Hypothalamus (tissue), 51 donors: ENCODE measurements around the gene ZSWIM3.
"Not testable (repeated sequence)": the region's sequence is repeated elsewhere in the genome, so short reads cannot be mapped to it uniquely, and the experiment has no call there.

Experiments
- DNase-seq, 51 donors: peaks; one replicate each; lab custom pipeline; 2025; lab: John Stamatoyannopoulos, UW

ZSWIM3 gene

DNA sequence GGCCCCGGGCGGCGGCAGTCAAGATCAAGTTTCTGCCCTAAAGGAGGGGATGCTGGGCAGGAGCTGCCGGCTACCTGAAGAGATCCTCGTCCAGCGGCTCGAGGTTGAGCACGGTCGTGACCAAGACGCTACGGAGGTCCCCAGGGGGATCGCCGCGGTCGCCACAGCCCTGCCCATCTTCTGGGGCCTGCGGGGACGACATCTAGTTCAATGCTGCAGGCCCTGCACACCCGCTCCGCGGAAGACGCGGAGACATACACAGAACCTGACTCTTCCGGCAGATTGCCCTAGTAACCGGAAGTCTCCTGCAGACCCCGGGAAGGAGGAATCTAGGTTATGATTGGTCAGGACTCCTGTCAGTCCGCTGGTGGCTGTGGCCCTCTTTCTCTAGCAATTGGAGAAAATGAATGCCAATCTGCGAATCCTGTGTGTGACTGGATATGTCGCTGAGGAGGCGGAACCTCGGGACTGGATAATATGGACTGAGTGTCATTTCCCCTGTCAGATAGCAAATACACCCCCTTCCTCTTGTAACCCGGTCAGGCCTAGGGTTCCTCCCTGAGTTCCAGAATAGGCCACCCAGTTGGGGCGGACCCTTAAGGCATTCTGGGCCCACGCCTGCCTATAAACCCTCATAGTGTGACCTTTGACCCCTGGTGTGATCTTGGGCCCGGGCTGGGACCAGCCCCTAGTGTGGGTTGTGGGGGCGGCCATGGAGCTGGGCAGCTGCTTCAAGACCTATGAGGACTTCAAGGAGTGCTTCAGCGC, at the start of gene ZSWIM3, which contains the start of gene ACOT8:
Gene ZSWIM3 (plus strand): TSS at position 501 of the 768 bp plus-strand sequence. CDS start 212 bp downstream, at position 713.
Gene ACOT8 (minus strand): TSS at position 279 of the 768 bp plus-strand sequence. CDS start 77 bp downstream, at position 202.
- DNase-seq: peak; percentile 40 to 98 (median 90)

DNA sequence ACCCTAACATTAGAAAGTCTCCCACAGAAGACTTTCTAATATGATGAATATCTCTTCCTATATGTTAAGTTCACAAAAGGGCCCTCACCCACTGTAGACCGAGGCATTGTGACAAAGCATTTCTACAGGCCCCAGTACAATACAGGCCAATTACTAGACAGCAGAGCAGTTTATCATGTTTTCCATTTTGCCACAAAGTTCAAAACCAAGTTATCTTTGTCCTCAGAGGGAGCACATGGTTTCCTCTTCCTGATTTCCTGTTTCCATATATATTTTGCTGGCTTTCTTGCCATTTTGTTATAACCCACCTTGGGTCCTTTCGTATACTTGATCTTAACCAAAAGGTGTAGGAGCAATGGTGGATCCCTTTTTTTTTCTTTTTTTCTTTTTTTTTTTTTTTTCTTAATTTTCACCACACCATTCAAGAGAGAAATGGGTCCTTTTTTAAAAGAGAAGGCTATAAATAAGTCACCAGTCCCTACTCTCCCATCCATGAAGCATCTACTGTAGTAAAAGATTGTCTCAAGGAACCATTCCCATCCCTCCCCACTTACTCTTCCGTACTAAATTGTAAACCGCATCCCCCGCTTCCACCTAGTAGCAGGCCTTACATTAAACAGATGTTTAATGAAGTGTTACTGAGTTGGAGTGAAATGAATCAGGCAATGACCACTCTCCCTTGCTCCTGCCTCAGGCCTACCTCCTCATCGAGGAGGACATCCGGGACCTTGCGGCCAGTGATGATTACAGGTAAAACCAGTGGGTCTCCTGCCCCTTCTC, 47.0 kb upstream of the ZSWIM3 start:
- DNase-seq: no peak

DNA sequence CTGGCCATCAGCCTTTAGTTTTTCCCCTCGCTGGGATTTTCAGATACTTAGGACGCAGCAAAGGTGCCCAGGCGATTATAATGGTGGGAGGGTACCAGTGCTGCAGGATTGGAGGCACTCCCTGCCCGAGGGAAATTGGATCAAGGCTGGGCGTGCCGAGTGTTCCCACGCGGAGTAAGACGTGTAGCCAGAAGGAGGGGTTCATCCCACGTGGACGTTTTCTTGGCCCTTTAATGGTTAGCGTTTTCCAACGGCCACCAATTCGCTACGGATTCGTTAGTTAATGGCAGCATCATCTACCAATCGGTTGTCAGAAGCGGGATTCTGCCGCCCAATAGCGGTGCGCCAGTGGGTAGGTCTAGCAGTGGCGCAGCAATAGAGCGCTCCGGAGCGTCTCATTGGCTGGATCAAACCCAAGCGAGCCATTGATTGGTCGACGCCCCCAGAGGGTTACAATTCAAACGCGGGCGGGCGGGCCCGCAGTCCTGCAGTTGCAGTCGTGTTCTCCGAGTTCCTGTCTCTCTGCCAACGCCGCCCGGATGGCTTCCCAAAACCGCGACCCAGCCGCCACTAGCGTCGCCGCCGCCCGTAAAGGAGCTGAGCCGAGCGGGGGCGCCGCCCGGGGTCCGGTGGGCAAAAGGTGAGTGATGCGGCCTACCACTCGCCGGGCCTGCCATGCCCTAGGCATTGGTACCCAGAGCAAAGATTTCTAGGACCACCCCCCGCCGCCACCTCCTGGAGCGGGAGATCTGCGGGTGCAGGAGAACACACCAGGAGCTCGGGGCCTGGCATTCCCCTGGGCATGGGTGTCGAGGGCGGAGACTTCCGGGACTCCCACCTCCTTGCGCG, 45.0 kb upstream of the ZSWIM3 start, which contains the start of gene UBE2C:
Gene UBE2C (plus strand): TSS at position 488 of the 849 bp plus-strand sequence. CDS start 52 bp downstream, at position 540.
- DNase-seq: peak; percentile 60 to 99 (median 95)

DNA sequence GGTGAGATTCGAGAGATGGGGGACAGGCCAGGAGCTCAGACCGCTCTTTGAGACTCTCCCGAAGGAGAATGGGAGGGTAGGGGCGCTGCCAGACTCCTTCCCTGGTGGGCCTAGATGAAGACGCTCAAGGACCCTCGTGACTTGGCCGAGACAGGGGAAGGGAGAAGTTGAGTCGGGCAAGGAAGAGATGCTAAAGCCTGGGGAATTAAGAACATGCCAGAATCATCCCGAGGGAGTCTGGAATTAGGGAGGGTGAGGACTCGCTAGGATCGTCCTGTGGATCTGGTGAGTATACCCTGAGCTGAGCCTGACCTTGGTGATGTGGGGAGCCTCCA, 44.4 kb upstream of the ZSWIM3 start:
- no peak for DNase-seq

DNA sequence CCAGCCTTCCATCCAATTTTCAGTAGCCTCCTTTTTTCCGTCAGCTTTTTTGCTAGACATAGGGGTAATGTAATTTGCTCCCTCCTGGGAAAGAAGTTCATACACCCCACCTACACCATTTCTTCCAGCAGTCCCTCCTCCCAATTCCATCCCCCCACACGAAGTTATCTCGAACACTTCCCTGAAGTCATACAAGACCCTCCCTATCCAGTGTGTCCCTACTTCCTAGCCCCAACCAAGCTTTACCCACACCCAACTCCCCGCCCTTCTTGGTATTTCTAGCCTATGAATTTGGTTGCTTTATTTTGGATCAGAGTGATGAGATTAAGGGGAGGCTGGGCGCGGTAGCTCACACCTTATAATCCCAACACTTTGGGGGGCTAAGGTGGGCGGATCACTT, 43.9 kb upstream of the ZSWIM3 start:
- DNase-seq: no peak

DNA sequence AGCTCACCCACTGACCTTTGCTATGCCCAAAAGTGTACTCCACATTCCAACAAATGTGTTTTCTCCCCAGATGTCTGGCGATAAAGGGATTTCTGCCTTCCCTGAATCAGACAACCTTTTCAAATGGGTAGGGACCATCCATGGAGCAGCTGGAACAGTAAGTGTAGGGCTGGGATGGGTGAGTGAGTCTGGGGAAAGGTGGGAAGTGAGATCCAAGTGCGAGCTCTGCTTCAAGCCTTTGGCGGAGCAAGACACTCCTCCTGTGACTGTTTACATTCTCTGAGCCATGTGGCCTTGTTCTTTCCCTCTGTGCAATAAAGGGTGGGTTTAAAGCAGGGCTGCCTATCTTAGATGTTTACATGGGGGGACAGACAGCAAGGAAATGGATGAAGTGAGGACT, 43.1 kb upstream of the ZSWIM3 start:
- no peak for DNase-seq

DNA sequence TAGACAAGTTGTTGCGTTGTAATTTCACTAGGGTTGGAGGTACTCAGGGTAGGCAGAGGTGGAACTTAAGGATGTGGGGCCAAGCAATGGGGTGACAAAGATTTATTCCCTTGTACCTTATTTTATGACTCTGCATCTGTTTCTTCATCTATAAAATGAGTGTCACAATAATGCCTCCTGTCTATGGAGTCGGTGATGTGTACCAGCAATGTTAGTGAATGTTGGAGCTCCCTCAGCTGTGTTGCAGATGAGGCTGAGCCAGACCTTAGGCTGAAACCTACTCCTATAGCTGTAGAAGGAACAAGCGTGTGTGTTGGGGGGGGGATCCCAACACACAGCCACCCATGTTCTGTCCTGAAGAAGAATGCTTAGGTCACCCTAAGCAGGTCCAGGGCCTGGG, 40.5 kb upstream of the ZSWIM3 start:
- DNase-seq: no peak

DNA sequence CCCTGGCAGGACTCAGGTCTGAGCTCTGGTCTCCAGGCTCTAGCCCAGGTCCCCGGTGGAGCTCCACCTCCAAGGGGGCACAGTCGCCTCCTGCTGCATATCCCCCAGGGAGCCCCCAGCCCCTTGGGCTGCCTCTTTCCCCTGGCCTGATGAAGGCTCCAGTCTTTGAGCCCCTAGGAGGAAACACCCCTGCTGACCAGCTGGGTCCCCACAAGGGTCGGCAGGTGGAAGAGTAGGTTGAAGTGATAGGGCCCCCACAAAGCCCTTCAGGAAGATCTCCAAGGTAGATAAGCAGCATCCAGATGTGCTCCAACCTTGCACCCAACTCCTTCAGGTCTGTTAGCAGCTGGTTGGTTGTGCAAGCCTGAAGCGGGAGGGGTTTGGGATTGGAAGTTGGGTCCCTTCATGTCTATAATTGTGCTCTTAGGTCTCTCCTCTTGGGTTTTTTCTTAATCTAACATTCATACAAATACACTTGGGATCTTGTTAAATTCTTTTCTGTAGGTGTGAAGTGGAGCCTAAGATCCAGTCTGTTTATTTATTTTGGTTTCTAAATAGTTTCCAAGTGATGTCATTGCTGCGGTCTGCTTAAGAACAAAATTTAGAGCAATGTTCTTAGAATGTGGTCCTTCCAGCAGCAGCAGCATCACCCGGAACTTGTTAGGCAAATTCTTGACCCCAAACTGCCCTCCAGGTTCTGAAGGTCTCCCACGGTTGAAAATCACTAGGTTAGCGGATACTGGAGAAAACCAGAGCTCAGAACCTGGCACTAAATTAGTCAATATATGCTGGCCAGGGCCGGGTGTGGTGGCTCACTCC, 39.8 kb upstream of the ZSWIM3 start:
- no peak for DNase-seq

DNA sequence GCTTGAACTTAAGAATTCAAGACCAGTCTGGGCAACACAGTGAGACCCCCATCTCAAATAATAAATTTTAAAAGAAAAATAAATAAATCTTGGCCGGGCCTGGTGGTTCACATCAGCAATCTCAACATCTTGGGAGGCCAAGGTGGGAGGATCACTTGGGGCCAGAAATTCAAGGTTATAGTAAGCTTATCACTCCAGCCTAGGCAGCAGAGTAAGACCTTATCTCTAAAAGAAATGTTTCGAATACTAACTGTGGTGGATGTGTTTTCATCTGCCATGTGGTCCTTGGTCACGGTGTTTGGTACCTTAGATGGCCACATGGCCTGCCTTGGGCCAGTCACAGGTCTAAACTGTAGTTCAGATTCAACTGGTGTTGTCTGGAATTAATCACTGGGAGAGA, 39.2 kb upstream of the ZSWIM3 start:
- DNase-seq: no peak

DNA sequence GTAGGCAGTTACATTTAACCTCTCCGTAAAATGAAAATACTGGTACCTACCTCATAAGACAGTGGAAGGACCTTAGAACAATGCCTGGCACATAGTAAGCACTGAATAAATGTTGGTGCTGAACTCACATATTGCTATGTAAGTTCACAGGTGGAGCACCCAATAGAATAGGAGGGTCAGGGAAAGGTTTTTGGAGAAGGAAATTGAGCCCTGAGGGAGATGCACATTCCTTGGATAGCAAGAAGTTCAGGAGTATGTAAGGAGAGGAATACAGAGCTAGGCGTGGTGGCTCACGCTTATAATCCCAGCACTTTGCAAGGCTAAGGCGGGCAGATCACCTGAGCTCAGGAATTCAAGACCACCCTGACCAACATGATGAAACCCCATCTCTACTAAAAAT, 37.9 kb upstream of the ZSWIM3 start:
- DNase-seq: no peak

DNA sequence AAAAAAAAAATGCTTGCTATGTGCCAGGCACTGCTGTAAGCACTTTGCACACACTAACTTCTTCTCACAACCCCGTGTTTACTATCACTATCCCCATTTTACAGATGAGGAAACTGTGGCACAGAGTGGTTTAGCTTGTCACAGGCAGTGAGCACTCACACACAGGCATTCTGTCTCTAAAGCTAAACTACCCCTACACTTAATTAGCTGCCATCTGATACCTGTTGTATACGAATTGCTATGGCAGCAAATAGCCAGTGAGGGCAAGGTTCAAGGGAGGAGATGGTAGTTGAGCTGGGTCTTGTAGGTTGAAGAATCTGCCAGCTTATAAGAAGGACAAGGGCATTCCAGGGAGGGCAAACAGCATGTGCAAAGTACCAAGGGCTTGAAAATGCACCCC, 35.5 kb upstream of the ZSWIM3 start:
- no peak for DNase-seq

DNA sequence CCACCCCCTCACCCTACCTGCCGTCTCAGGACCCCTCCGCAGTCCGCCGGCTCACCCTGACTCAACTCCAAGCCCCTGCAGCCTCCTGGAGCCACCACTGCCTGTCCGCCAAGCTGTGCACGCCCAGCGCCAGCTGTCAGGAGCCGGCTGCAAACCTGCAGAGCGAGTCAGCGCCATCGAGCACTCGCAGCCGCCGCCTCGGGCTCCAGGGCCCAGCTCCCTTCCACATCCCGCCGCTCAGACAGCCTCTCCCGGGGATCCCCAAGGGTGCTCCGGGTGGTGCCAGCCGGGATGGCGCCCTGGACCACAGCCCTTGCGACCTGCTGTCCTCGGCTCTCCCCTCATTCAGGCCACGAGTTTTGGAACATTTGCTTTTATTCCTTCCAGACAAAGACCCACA, 34.6 kb upstream of the ZSWIM3 start:
- DNase-seq: peak in 2 of 51 donors; percentile 26 to 27

DNA sequence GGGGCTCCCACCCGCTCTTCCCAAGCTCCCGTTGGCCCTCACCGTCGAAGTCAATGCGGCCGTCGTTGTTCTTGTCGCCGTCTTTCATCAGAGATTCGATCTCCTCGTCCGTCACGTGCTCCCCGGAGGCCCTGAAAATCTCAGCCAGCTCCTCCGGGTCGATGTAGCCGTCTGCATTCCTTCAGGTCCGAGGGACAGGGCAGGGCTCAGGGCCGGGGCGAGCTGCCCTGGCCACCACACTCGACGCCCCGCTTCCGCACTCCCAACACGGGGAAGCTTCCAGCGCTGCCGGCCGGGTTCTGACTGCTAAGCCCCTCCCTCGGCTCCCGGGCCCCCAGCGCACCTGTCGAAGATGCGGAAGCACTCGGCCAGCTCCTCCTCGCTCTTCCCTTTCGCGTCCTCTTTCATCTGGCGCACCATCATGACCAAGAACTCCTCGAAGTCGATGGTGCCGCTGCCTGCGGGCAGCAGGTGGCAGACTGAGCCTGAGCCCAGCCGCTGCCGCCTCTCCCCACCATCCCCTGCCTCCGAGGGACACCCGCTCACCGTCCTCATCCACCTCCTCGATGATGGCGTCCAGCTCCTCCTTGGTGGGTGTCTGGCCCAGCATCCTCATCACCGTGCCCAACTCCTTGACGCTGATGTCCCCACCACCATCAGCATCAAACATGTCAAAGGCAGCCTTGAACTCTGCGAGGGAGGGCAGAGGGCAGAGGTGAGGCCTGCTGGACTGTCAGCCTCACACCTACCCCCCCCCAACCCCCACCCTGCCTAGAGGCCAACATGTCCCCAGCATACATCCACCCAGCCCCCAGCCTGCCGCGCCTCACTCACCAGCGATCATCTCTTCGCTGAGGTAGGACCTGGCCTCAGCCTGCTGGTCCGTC, 33.2 kb upstream of the ZSWIM3 start:
- peak in 6 of 51 donors; percentile 8 to 31 (median 18) for DNase-seq

DNA sequence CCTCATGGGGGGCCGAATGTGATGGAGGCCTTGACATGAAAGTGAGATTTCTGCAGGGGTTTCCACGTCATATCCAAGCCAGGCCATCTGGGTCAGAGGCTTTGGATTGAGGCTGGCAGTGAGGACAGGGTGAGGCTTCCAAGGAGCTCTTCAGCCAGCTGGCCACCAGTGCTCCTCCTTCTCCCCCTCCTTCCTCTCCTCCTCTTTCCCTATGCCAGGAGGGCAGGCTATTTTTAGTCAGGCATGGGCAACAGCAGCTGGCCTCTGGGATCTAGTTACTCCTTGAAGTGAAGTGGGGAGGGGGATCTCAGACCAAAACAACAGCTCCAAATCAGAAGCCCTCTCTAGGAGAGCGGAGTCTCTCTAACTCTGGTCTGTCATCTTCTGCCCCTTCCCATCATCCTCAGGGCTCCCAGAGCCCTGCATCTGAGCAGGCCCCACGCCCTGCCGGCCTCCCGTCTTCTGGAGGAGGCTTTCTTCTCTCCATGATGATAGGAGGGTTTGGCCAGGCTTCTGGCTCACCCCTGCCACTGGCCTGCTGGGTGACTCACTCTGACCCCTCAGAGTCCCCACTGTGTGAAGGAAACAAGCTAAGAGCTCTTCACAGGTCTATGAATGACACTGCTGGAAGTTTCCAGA, 30.9 kb upstream of the ZSWIM3 start:
- peak in 4 of 51 donors; percentile 17 to 53 (median 26) for DNase-seq

DNA sequence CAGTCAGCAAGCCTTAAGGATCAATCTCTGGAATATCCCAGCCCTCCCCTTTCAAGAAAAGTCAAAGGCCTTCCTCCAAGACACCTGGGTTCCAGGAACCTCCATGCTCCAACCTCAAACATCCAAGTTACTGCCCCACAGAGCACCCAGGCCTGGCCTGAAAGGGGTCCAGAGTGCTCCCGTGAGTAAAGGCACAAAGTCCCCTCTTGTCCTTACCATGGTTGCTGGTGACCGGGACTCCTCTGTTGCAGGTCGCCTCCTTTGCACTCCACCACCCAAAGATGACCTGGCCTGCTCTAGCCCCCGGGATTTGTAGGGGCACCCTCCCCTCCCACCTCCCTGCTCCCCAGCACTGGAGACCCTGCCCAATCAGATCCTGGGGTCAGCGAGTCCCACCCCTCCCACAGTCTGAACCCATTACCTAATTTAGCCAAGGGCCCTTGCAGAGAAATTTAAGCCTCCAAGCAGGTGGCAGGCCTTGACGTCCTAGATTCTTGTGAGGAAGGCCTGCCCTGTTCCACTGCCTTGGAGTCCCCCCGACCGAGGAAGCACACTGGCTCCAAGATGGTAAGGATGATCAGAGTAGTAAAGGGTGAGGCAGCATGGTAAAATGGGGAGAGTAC, 30.3 kb upstream of the ZSWIM3 start, which contains the start of gene TNNC2:
Gene TNNC2 (minus strand): TSS at position 283 of the 623 bp plus-strand sequence. CDS start 64 bp downstream, at position 219.
- DNase-seq: no peak

DNA sequence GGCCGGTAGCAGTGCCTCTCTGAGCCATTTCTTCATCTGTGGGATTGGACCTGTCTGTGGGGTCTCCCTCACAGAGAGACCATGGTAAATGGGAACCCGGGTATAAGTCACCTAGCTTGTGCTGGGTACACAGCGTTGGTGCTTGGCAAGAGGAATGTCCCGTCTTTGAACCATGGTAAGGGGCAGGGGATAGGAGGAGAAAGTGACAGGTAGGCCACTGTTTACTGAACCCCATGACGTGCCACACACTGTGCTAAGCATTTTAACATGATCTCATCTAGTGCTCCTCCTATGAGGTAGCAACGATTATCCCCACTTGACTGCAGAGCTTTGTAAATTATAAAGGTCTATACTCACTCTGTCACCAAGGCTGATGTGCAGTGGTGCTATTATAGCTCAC, 29.7 kb upstream of the ZSWIM3 start:
- DNase-seq: no peak

DNA sequence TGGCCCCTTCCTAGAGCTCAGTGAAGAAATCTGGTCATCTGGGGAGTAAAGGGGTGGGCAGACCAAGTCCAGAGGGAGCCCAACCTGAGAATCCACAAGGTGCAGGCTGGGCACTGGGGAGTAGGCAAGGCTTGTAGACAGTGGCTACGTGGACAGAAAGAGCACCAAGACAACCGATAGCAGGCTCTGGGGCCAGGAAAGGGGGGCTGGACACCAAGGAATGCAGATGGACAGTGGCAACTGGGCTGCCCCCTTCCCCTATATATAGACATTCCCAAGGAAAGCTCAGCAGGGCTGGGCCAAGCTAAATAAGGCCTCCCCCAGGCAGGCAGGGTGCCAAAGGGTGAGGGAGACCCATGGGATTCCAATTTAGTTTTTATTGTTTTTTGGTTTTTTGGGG, 28.8 kb upstream of the ZSWIM3 start:
- no peak for DNase-seq

DNA sequence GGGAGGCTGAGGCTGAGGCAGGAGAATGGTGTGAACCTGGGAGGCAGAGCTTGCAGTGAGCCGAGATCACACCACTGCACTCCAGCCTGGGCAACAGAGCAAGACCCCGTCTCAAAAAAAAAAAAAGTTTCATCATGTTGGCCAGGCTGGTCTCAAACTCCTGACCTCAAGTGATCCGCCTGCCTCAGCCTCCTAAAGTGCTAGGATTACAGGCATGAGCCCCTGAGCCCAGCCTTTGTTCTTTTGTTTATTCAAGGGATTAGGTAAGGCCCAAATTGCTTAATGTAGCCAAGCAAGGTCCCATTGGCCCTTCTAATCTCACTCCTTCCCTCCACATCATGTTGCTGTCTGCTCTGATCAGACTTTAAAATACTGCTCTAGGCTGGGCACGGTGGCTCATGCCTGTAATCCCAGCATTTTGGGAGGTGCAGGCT, 27.7 kb upstream of the ZSWIM3 start:
- DNase-seq: not testable (repeated sequence)
